ENCODE results near the gene SH2D3C. TPM values are rescaled to one million over a fixed set of nuclear protein-coding genes. Genes with fewer than 3 reads are reported as not detected.

SH2D3C gene
- total and polyA plus RNA-seq, 2 of the 4 experiments (the other 2 are of a cell fraction), result under 0.01 to 0.24 TPM

GRCh38 chr9:127793093-127793708 lies 14.7 kb upstream of the SH2D3C start:
- POLR2A ChIA-PET (ENCODE audit: unreplicated experiment), result interaction anchor here (0.6 to 1.9 kb wide), 3 partner anchors 10 to 182 kb away, joined by 3 to 15 read pairs (median 5); partner anchors contain the start of gene FPGS
- peaks cover 56% of the 10 kb centered on the region for H4K20me1 ChIP-seq (ENCODE audit: insufficient read depth, low read length)

More at GRCh38 chr9:127793093-127793708, 14.7 kb upstream of the SH2D3C start:
- in situ Hi-C loops (cut with MboI; ENCODE audit: low sequenced_read_pairs) (no loop called here), intact Hi-C loops (cut with micrococcal nuclease) (no loop called here), dilution Hi-C loops (cut with HindIII; ENCODE audit: low sequenced_read_pairs, unreplicated experiment) (no loop called here)
- no peak overlapping the region for H2BK20ac ChIP-seq (ENCODE audit: low read depth, low read length)
- TF ChIP-seq FOS (IDR thresholded peaks at IDR 0.05; ENCODE audit: low read depth, low read length), result no peak
- no peak for TF ChIP-seq NFE2L2 (IDR thresholded peaks at IDR 0.05; ENCODE audit: low read depth, low read length)
- TF ChIP-seq RFX5 (IDR thresholded peaks at IDR 0.05; ENCODE audit: low read depth, low read length), result no peak
- TF ChIP-seq USF2 (IDR thresholded peaks at IDR 0.05; ENCODE audit: low read depth, low read length), result no peak
- TF ChIP-seq BHLHE40 (IDR thresholded peaks at IDR 0.05; ENCODE audit: low read depth, low read length), result no peak
- no peak for TF ChIP-seq SMC3 (IDR thresholded peaks at IDR 0.05; ENCODE audit: low read depth, low read length)
- H2BK120ac ChIP-seq (ENCODE audit: low read depth, low read length), result no peak overlapping the region
- no peak overlapping the region for H3K9ac ChIP-seq (ENCODE audit: low read depth, low read length)
- H2AFZ ChIP-seq (replicated peaks; ENCODE audit: low read length, poor library complexity), result no peak overlapping the region
- DNase-seq (peak; percentile 62), ATAC-seq (ENCODE audit: low read depth) (peak; percentile 59)
- peaks cover 41% of the 10 kb centered on the region for H3K36me3 ChIP-seq (ENCODE audit: control insufficient read depth, insufficient read depth, low read length)
- no TSS peak for BruUV-seq (replicated peaks)
- peak overlapping the region; percentile 55; the same call in 1 of the 2 replicates for H3K14ac ChIP-seq (replicated peaks; ENCODE audit: low read depth, low read length)
- no peak overlapping the region for H3K4me2 ChIP-seq (ENCODE audit: low read depth, low read length)
- H3K9me3 ChIP-seq (ENCODE audit: control insufficient read depth, insufficient read depth, low read length), result no peaks in the 10 kb centered on the region
- H3K27ac ChIP-seq (ENCODE audit: insufficient read depth, low read length), result peak overlapping the region; percentile 18
- CTCF ChIA-PET, result interaction anchor here (0.5 to 0.7 kb wide), 2 partner anchors 139 to 149 kb away, joined by 3 to 6 read pairs; no protein-coding TSS in a partner anchor
- H3K4me1 ChIP-seq (ENCODE audit: control insufficient read depth, insufficient read depth, low read length), result peaks cover 16% of the 10 kb centered on the region
- no peak overlapping the region for H4K91ac ChIP-seq (ENCODE audit: insufficient read depth, low read depth, low read length)
- H2BK5ac ChIP-seq (ENCODE audit: low read depth, low read length, poor library complexity, severe bottlenecking), result no peak overlapping the region
- no peaks in the 10 kb centered on the region for H3K27me3 ChIP-seq (ENCODE audit: control insufficient read depth, insufficient read depth, low read length)
- no peak overlapping the region for H4K5ac ChIP-seq (ENCODE audit: low read depth, low read length)
- H3K56ac ChIP-seq (ENCODE audit: extremely low read depth, insufficient read depth, low read length), result no peak overlapping the region
- peak overlapping the region; percentile 20 for H3K4ac ChIP-seq (ENCODE audit: low read depth, low read length)
- WGBS, 2 experiments (ENCODE audit: extremely low coverage in 2 of 2, insufficient read length in 1 of 2), result 61% methylated on average over 5 of the region's 8 CpGs; no CpG with 5 or more reads in 1 of the 2 experiments
- peak overlapping the region; percentile 31; the same call in 1 of the 2 replicates for H3K23ac ChIP-seq (ENCODE audit: low read depth, low read length)
- H3K9me1 ChIP-seq (ENCODE audit: insufficient read depth, low read length), result peaks cover 16% of the 10 kb centered on the region
- H4K8ac ChIP-seq (ENCODE audit: low read depth in 2 of 2, low read length in 2 of 2), result peak overlapping the region in 1 of 2 experiments; percentile 23; a peak in 1 of 4 replicates
- peaks cover 19 to 65% of the 10 kb centered on the region in 2 experiments for H3K79me1 ChIP-seq (ENCODE audit: low read depth in 1 of 2, low read length in 2 of 2)
- H3K18ac ChIP-seq (ENCODE audit: low read depth, low read length), result no peak overlapping the region
- H2AK5ac ChIP-seq (ENCODE audit: low read depth, low read length), result peak overlapping the region; percentile 47; the same call in 1 of the 2 replicates
- H2AK9ac ChIP-seq (replicated peaks; ENCODE audit: low read depth, low read length, poor library complexity), result peak overlapping the region; percentile 75
- no peak overlapping the region for H3K4me3 ChIP-seq (ENCODE audit: insufficient read depth, low read depth, low read length)
- H2BK15ac ChIP-seq (ENCODE audit: low read depth, low read length), result no peak overlapping the region

All from IMR-90 (cell line).